ENCODE measurements around the gene MAGI2.
"Not testable (repeated sequence)": the region's sequence is repeated elsewhere in the genome, so short reads cannot be mapped to it uniquely, and the experiment has no call there.

The MAGI2 gene

GRCh38 chr7:78248867-78249266 lies 1204.6 kb downstream of the MAGI2 start:
- no peak for DNase-seq

- DNase-seq: no peak
These were observed 1205.4 kb downstream of the MAGI2 start for GRCh38 chr7:78247910-78248689.

GRCh38 chr7:78240179-78240578 lies 1213.3 kb downstream of the MAGI2 start:
- not testable (repeated sequence) for DNase-seq

- no peak for DNase-seq
These were observed 1218.8 kb downstream of the MAGI2 start for GRCh38 chr7:78234634-78235033.

- no peak for DNase-seq
These were observed 1220.7 kb downstream of the MAGI2 start for GRCh38 chr7:78232806-78233205.

GRCh38 chr7:78226059-78226719 lies 1227.3 kb downstream of the MAGI2 start:
- DNase-seq: peak; percentile 35 to 36

- DNase-seq: no peak
These were observed 1227.9 kb downstream of the MAGI2 start for GRCh38 chr7:78225534-78225933.

GRCh38 chr7:78224923-78225322 lies 1228.5 kb downstream of the MAGI2 start:
- no peak for DNase-seq

GRCh38 chr7:78223598-78223997 lies 1229.9 kb downstream of the MAGI2 start:
- no peak for DNase-seq

- DNase-seq: no peak
These were observed 1231.3 kb downstream of the MAGI2 start for GRCh38 chr7:78222001-78222751.

- DNase-seq: no peak
These were observed 1232.7 kb downstream of the MAGI2 start for GRCh38 chr7:78220754-78221153.

GRCh38 chr7:78218876-78219275 lies 1234.6 kb downstream of the MAGI2 start:
- no peak for DNase-seq

- no peak for DNase-seq
These were observed 1235.4 kb downstream of the MAGI2 start for GRCh38 chr7:78218051-78218450.

- DNase-seq: no peak
These were observed 1238.3 kb downstream of the MAGI2 start for GRCh38 chr7:78215199-78215598.

GRCh38 chr7:78213402-78213801 lies 1240.1 kb downstream of the MAGI2 start:
- DNase-seq: no peak

- no peak for DNase-seq
These were observed 1240.9 kb downstream of the MAGI2 start for GRCh38 chr7:78212476-78213060.

- DNase-seq: no peak
These were observed 1246.2 kb downstream of the MAGI2 start for GRCh38 chr7:78207269-78207668.

GRCh38 chr7:78206769-78207168 lies 1246.7 kb downstream of the MAGI2 start:
- DNase-seq: no peak

GRCh38 chr7:78203042-78203720 lies 1250.3 kb downstream of the MAGI2 start:
- no peak for DNase-seq

GRCh38 chr7:78198756-78199155 lies 1254.7 kb downstream of the MAGI2 start:
- no peak for DNase-seq

GRCh38 chr7:78197447-78197846 lies 1256.0 kb downstream of the MAGI2 start:
- no peak for DNase-seq

- no peak for DNase-seq
These were observed 1258.2 kb downstream of the MAGI2 start for GRCh38 chr7:78195281-78195680.

- no peak for DNase-seq
These were observed 1258.9 kb downstream of the MAGI2 start for GRCh38 chr7:78194611-78195010.

Measured in activated T-cell treated with anti-CD3 and anti-CD28 coated beads, Interleukin-2, amount 50 U/mL, for 48 hours (primary cell).